HG03457 (cell line): Measurements from ENCODE around the gene SCYGR3.
A peak's percentile ranks its signal among the peaks of the same experiment; 100 is the strongest.

Source experiments
- ATAC-seq: cut with Tn5 transposase; IDR thresholded peaks from one replicate; pipeline ENCODE4 v1.9.1; 2021; ENCODE audit warnings: moderate number of reproducible peaks; ENCODE audit not compliant: unreplicated experiment

SCYGR3 gene

GRCh38 chr2:227614740-227615139 lies at the start of gene SCYGR3:
TSS of gene SCYGR3 (minus strand) at chr2:227614840. CDS start at chr2:227614840, 0 bp downstream.
- ATAC-seq = no peak

- ATAC-seq = no peak
These were observed 47.2 kb upstream of the SCYGR3 start for GRCh38 chr2:227661827-227662226.

DNA sequence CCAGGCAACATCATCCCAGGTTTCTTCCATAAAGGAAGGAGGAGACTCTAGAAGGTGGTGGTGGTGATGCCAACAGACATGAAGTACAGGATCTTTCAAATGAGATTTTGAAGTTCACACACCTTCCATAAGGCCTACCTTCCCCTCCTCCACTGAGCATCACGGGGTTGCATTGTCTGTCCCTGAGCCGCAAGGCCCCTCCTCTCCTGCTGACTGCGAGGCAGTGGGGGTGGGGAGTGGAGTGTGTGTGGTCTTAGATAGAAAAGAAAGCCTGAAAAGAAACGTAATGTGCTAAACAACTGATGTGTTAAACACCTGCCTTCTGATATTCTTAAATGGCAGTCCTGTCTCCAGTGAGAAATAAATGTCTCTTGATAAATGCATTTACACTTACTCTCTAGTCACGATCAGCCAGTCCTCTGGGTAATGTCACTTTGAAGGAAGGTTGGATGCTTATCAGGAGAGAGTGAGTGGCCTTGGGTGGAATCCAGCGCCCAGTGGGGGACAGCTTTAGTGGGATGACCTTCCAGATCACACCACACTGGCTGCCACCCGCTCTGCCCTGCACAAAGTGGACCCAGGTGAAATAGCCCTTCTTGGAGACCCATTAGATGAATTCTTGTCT lies 46.5 kb upstream of the SCYGR3 start:
- no peak for ATAC-seq

DNA sequence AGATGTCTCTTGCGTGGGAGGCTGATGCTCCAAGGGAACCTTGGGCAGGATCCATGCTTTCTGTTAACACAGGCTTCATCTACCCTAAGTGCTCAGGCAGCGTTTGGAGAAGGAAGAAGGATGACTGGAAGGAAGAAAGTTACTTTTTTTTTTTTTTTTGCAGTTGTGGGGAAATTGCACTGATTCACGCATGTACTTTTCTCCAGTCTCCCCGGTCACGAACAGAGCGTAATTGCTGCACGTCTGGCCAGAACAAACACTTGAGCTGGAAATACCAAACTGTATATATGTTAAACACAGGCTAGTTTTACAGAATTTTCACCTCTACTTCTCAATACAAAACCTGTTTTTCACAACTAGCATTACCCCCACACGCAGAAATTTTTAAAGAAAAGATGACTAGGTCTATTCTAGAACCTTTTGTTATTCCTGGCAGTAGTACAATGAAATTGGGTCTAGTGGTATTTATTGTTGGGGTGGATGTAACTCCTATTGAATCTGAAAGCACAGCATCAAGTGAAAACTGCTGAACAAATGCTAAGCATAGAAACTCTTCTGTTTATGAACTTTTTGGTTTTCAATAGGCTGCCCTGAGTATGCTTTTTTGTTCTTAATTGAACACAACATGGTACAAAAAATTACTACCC lies 42.7 kb upstream of the SCYGR3 start:
- no peak for ATAC-seq

GRCh38 chr2:227655454-227655853 lies 40.8 kb upstream of the SCYGR3 start:
- no peak for ATAC-seq

GRCh38 chr2:227654426-227654825 lies 39.8 kb upstream of the SCYGR3 start:
- ATAC-seq = no peak

GRCh38 chr2:227653419-227653818 lies 38.8 kb upstream of the SCYGR3 start:
- no peak for ATAC-seq

GRCh38 chr2:227643990-227644551 lies 29.4 kb upstream of the SCYGR3 start:
- ATAC-seq = no peak

DNA sequence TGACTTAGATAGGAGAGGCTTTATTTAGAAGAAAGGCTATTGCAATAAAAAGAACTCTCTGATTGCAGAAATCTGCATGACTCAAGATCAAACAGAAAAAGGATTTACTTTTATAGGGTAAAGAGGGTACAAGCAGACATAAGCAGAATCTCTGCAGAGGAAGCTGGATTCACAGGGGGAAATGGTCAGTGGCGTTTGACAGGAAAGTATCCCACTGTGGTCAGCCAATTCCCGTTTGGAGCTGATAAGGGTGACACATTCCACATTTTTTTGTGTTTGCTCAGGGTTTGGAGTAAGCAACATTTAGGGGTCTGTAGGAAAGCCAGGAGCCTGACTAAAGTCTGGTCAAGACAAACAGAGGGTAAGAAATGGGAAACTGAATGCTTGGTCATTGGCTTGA lies 28.0 kb upstream of the SCYGR3 start:
- ATAC-seq = no peak

GRCh38 chr2:227634201-227634600 lies 19.6 kb upstream of the SCYGR3 start:
- ATAC-seq = no peak

DNA sequence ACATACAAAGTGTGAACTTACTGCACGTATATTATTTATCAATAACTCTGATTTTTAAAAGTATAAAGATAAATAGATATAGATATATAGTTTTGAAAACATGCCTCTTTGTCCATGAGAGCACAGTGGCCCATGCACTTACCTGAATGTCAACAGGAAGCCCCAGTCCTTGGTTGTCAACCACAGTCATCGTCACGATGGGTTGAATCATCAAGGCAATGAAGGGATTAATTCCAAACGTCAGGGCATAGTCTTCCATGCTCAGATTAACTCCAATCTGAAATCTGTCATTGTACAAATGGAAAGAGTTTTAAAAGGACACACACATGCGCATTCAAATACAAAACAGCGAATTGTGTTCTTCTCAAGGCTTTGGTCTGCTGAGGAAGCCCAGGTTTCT lies 18.2 kb upstream of the SCYGR3 start:
- no peak for ATAC-seq

GRCh38 chr2:227630322-227630721 lies 15.7 kb upstream of the SCYGR3 start:
- ATAC-seq = no peak

DNA sequence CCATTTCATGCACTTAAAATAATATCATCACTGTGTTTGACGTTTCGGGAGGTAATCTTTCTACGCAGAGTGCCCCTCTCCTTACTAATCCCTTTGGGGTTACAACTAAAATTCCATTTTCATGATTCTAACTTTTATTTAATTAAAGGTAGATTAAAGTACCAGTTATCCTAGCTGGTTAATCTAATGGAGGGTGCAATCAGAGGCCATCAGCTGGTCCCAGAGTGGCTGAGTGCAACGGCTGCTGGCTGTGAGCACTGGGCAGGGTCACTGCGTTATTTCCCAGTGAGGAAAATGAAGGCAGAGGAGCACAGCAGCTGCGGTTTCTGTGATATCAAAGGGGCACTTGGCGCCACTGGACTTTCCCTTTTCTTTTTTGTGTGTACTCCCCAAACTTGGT lies 14.8 kb upstream of the SCYGR3 start:
- ATAC-seq = no peak

GRCh38 chr2:227627769-227628168 lies 13.1 kb upstream of the SCYGR3 start:
- peak; percentile 95 for ATAC-seq

- ATAC-seq = no peak
These were observed 12.0 kb upstream of the SCYGR3 start for GRCh38 chr2:227626580-227627151.

- no peak for ATAC-seq
These were observed 10.8 kb upstream of the SCYGR3 start for GRCh38 chr2:227625420-227625819.

GRCh38 chr2:227623226-227623625 lies 8.6 kb upstream of the SCYGR3 start:
- no peak for ATAC-seq

GRCh38 chr2:227617316-227618230 lies 2.9 kb upstream of the SCYGR3 start, which contains the start of gene SCYGR4:
TSS of gene SCYGR4 (plus strand) at chr2:227617498. CDS start at chr2:227617498, 0 bp downstream.
- no peak for ATAC-seq

GRCh38 chr2:227616631-227617030 lies 2.0 kb upstream of the SCYGR3 start:
- ATAC-seq = no peak

DNA sequence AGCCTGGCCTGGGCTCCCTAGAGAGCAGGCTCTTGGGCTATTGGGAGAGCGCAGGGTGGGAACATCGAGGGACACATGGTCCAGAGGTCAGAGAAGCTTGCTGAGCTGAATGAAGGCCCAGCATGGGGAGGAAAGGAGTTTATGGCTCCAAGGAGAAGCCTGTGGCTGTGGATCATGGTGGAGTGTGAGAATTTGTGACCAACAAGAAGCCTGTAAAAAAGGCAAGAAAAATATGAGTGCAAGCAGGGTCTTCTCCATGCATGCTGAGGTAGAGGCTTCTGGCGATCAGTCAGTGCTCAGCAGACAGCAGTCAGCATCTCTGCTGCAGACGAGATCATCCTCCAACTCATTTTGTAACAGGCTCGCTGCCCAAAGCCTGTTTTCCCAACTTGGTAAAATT lies 1.3 kb upstream of the SCYGR3 start:
- ATAC-seq = no peak

GRCh38 chr2:227615181-227615580 lies 541 bp upstream of the SCYGR3 start:
- ATAC-seq = no peak
